Measurements from ENCODE around the gene HAUS1. TPM values are rescaled to one million over a fixed set of nuclear protein-coding genes. Genes with fewer than 3 reads are reported as not detected.

The HAUS1 gene
- total and polyA plus RNA-seq, 2 donors (not counting 3 experiments of a cell fraction or from before 2014, with no cell fraction given) = 29.4 to 57.1 TPM

DNA sequence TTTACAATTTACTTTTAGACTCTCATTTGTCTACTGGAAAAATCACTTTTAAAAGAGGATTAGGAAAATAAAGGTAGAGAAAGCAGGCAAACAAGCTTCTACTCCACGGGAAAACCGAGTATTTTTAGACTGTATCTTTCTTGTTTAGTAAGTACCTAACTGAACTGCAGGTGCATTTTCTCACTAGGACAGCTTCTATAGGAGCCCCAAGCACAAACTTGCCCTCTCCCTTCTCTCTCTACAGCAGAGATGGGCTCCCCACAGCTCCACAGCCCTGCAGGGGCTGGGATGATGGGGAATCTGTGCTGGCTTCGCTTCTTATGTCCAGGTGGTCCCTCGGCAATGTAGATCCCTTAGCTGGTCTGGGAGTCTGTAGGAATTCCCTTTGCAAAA lies 48.4 kb upstream of the HAUS1 start:
- ChIA-PET POLR2A (no interaction called here), CTCF (interaction anchor here (1.0 to 1.2 kb wide), 2 partner anchors 9 to 18 kb away, joined by 4 to 5 read pairs; no protein-coding TSS in a partner anchor)
- dilution Hi-C loops (cut with MboI; ENCODE audit: extremely low pct_ligation_motif_present, low sequenced_read_pairs) (no loop called here), intact Hi-C loops (cut with micrococcal nuclease) (no loop called here)
- FAIRE-seq = no peak
- Histone ChIP-seq H3K9me3 (replicated peaks; ENCODE audit: control insufficient read depth, insufficient read depth, low read length) (no peaks in the 10 kb centered on the region), H3K9me1 (replicated peaks; ENCODE audit: control insufficient read depth, extremely low read depth, insufficient read depth, low read length) (no peaks in the 10 kb centered on the region), H3K4me1 (ENCODE audit: control insufficient read depth, extremely low read depth, insufficient read depth, low read length) (no peaks in the 10 kb centered on the region), H3K36me3 (ENCODE audit: control insufficient read depth in 2 of 2, extremely low read depth in 1 of 2, insufficient read depth in 2 of 2, low read length in 2 of 2) (no peaks in the 10 kb centered on the region), H3K27ac (ENCODE audit: insufficient read depth, low read depth, low read length) (no peak overlapping the region), H2AFZ (ENCODE audit: low read depth, low read length) (no peak overlapping the region), H4K20me1 (replicated peaks; ENCODE audit: control insufficient read depth, extremely low read depth, insufficient read depth, low read length) (no peaks in the 10 kb centered on the region), H3K79me2 (ENCODE audit: control insufficient read depth, insufficient read depth, low read length) (no peaks in the 10 kb centered on the region), H3K4me3 (replicated peaks in 1 of 3; ENCODE audit: insufficient read depth in 1 of 3, low read depth in 1 of 3, low read length in 3 of 3) (no peak overlapping the region), H3K4me2 (ENCODE audit: insufficient read depth, low read length) (no peak overlapping the region), H3K9ac (replicated peaks; ENCODE audit: extremely low read depth, insufficient read depth, low read length) (no peak overlapping the region), H3K27me3 (ENCODE audit: control insufficient read depth in 2 of 2, insufficient read depth in 2 of 2, low read length in 2 of 2) (peaks cover 0 to 5% of the 10 kb centered on the region in 2 experiments)
- DNase-seq (ENCODE audit: low read depth, low spot score) = no peak
- no peak for TF ChIP-seq JUN (IDR thresholded peaks at IDR 0.05; ENCODE audit: borderline replicate concordance, insufficient read depth, insufficient read length, low read depth)
- no TSS peak for BruUV-seq (replicated peaks)

DNA sequence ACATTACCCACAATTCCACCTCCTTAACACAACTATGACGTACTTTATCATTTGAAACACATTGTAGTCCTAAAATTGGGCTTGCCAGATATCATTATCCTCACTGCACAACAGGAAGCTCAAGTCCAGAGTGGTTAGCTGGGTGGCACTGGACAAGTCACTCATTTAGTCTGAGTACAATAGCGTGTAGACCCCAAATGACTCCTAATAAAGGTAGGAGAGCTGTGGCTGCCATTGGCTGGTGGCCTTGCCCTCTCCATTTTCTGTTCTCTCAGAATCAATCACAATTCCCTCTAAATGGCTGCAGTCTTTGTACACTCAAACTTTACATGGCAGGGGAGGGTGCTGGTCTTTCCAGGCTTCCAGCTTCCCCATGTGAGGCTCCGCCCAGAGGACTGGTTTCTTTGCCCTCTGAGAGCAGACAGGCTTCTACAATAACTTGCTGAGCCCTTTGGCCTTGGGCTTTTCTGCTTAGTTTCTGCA lies 43.8 kb upstream of the HAUS1 start:
- POLR2A ChIA-PET = no interaction called here
- no peak overlapping the region for H3K4me2 ChIP-seq (ENCODE audit: insufficient read depth, low read length)
- BruUV-seq (replicated peaks) = no TSS peak
- no peaks in the 10 kb centered on the region for H3K79me2 ChIP-seq (ENCODE audit: control insufficient read depth, insufficient read depth, low read length)
- TF ChIP-seq, protein P1, sequence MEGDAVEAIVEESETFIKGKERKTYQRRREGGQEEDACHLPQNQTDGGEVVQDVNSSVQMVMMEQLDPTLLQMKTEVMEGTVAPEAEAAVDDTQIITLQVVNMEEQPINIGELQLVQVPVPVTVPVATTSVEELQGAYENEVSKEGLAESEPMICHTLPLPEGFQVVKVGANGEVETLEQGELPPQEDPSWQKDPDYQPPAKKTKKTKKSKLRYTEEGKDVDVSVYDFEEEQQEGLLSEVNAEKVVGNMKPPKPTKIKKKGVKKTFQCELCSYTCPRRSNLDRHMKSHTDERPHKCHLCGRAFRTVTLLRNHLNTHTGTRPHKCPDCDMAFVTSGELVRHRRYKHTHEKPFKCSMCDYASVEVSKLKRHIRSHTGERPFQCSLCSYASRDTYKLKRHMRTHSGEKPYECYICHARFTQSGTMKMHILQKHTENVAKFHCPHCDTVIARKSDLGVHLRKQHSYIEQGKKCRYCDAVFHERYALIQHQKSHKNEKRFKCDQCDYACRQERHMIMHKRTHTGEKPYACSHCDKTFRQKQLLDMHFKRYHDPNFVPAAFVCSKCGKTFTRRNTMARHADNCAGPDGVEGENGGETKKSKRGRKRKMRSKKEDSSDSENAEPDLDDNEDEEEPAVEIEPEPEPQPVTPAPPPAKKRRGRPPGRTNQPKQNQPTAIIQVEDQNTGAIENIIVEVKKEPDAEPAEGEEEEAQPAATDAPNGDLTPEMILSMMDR (IDR thresholded peaks at IDR 0.05; ENCODE audit: extremely low read depth in 1 of 2, insufficient read depth in 1 of 2, low read depth in 1 of 2, low read length in 2 of 2) = no peak
- no peak for TF ChIP-seq POLR2A (IDR thresholded peaks at IDR 0.05; ENCODE audit: low read depth, low read length)
- TF ChIP-seq FOS (IDR thresholded peaks at IDR 0.05; ENCODE audit: borderline replicate concordance, insufficient read depth, low read length) = no peak
- TF ChIP-seq POLR2AphosphoS5 (IDR thresholded peaks at IDR 0.05; ENCODE audit: insufficient read depth, low read depth, low read length) = no peak
- no peak for TF ChIP-seq MYC (IDR thresholded peaks at IDR 0.05; ENCODE audit: low read depth, low read length)
- no peak for TF ChIP-seq EZH2 (IDR thresholded peaks at IDR 0.05; ENCODE audit: borderline replicate concordance, low read depth, low read length, severe bottlenecking)
- no peak overlapping the region for H3K9ac ChIP-seq (replicated peaks; ENCODE audit: extremely low read depth, insufficient read depth, low read length)
- no peak overlapping the region for H3K4me3 ChIP-seq (replicated peaks in 1 of 3; ENCODE audit: insufficient read depth in 1 of 3, low read depth in 1 of 3, low read length in 3 of 3)
- H3K36me3 ChIP-seq (ENCODE audit: control insufficient read depth in 2 of 2, extremely low read depth in 1 of 2, insufficient read depth in 2 of 2, low read length in 2 of 2) = no peaks in the 10 kb centered on the region
- intact Hi-C loops (cut with micrococcal nuclease) (loop anchor here (10.0 kb wide), 1 partner anchor 64 kb away; no protein-coding TSS in a partner anchor), dilution Hi-C loops (cut with MboI; ENCODE audit: extremely low pct_ligation_motif_present, low sequenced_read_pairs) (no loop called here)
- H3K27me3 ChIP-seq (ENCODE audit: control insufficient read depth in 2 of 2, insufficient read depth in 2 of 2, low read length in 2 of 2) = no peaks in the 10 kb centered on the region
- no peak overlapping the region for H3K27ac ChIP-seq (ENCODE audit: insufficient read depth, low read depth, low read length)
- no peaks in the 10 kb centered on the region for H3K9me3 ChIP-seq (replicated peaks; ENCODE audit: control insufficient read depth, insufficient read depth, low read length)
- FAIRE-seq (no peak), DNase-seq (ENCODE audit: low read depth, low spot score) (no peak)
- H3K9me1 ChIP-seq (replicated peaks; ENCODE audit: control insufficient read depth, extremely low read depth, insufficient read depth, low read length) = no peaks in the 10 kb centered on the region
- H4K20me1 ChIP-seq (replicated peaks; ENCODE audit: control insufficient read depth, extremely low read depth, insufficient read depth, low read length) = no peaks in the 10 kb centered on the region
- H3K4me1 ChIP-seq (ENCODE audit: control insufficient read depth, extremely low read depth, insufficient read depth, low read length) = no peaks in the 10 kb centered on the region
- no peak overlapping the region for H2AFZ ChIP-seq (ENCODE audit: low read depth, low read length)
- CTCF ChIA-PET = interaction anchor here (1.8 to 2.7 kb wide), 2 partner anchors 9 to 13 kb away, joined by 7 to 13 read pairs; no protein-coding TSS in a partner anchor

All from endothelial cell of umbilical vein (primary cell).